Measurements from ENCODE around the gene LYPLA2. TPM values are rescaled to one million over a fixed set of nuclear protein-coding genes. Genes with fewer than 3 reads are reported as not detected.
"Not testable (repeated sequence)": the region's sequence is repeated elsewhere in the genome, so short reads cannot be mapped to it uniquely, and the experiment has no call there.

LYPLA2 gene
- total RNA-seq, 4 donors from 2014 or later: 25.7 to 30.4 (median 29.2) TPM

GRCh38 chr1:23777979-23778814 is 12.7 kb upstream of the LYPLA2 start, which contains the start of gene PITHD1:
PITHD1 (plus strand) TSS chr1:23778418; CDS start chr1:23778516, 98 bp downstream.
- WGBS, 2 donors (ENCODE audit: low coverage in 1 of 2): 0% methylated on average over 12 of the region's 91 CpGs; no CpG with 5 or more reads in 1 of the 2 donors
- peak within 1 kb of the TSS; percentile 76 to 95 (median 91) for H3K27ac ChIP-seq
- no peaks in the 10 kb centered on the region for H3K9me3 ChIP-seq
- H3K4me3 ChIP-seq: peak within 1 kb of the TSS; percentile 73 to 99
- H3K36me3 ChIP-seq: peaks cover 0 to 33% of the 10 kb centered on the region in 2 donors
- TF ChIP-seq POLR2A (IDR thresholded peaks at IDR 0.05) (peak; percentile 84 to 87), POLR2AphosphoS5 (IDR thresholded peaks at IDR 0.05) (peak; percentile 72), EP300 (IDR thresholded peaks at IDR 0.05) (no peak)
- TF ChIP-seq, protein P1, sequence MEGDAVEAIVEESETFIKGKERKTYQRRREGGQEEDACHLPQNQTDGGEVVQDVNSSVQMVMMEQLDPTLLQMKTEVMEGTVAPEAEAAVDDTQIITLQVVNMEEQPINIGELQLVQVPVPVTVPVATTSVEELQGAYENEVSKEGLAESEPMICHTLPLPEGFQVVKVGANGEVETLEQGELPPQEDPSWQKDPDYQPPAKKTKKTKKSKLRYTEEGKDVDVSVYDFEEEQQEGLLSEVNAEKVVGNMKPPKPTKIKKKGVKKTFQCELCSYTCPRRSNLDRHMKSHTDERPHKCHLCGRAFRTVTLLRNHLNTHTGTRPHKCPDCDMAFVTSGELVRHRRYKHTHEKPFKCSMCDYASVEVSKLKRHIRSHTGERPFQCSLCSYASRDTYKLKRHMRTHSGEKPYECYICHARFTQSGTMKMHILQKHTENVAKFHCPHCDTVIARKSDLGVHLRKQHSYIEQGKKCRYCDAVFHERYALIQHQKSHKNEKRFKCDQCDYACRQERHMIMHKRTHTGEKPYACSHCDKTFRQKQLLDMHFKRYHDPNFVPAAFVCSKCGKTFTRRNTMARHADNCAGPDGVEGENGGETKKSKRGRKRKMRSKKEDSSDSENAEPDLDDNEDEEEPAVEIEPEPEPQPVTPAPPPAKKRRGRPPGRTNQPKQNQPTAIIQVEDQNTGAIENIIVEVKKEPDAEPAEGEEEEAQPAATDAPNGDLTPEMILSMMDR (IDR thresholded peaks at IDR 0.05): peak in 1 of 4 experiments; percentile 9
- no peaks in the 10 kb centered on the region for H3K27me3 ChIP-seq
- peak; percentile 94 for ATAC-seq
- H3K4me1 ChIP-seq: peaks cover 0 to 55% (median 15%) of the 10 kb centered on the region in 3 donors

- ATAC-seq: no peak
- no peak overlapping the region for H3K27ac ChIP-seq
- peaks cover 0 to 55% (median 15%) of the 10 kb centered on the region in 3 donors for H3K4me1 ChIP-seq
These were observed 11.0 kb upstream of the LYPLA2 start for GRCh38 chr1:23779826-23780371.

DNA sequence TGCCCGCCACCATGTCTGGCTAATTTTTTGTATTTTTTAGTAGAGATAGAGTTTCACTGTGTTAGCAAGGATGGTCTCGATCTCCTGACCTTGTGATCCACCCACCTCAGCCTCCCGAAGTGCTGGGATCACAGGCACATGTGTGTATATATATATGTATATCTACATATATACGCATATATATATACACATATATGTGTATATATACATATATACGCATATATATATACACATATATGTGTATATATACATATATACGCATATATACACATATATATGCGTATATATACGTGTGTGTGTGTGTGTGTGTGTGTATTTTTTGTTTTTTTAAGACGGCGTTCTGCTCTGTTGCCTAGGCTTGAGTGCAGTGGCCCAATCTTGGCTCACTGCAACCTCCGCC is 7.8 kb upstream of the LYPLA2 start:
- H3K4me3 ChIP-seq, ATAC-seq: not testable (repeated sequence)
- H3K36me3 ChIP-seq: peaks cover 0 to 83% of the 10 kb centered on the region in 2 donors

More at GRCh38 chr1:23779826-23780371, 11.0 kb upstream of the LYPLA2 start:
- H3K4me3 ChIP-seq: peak overlapping the region in 1 of 2 donors; percentile 99
- peaks cover 0 to 50% of the 10 kb centered on the region in 2 donors for H3K36me3 ChIP-seq
- TF ChIP-seq EP300 (IDR thresholded peaks at IDR 0.05) (no peak), POLR2A (IDR thresholded peaks at IDR 0.05) (no peak), POLR2AphosphoS5 (IDR thresholded peaks at IDR 0.05) (no peak)
- TF ChIP-seq, protein P1 (IDR thresholded peaks at IDR 0.05): no peak
- no peaks in the 10 kb centered on the region for H3K9me3 ChIP-seq
- WGBS, 2 donors (ENCODE audit: low coverage in 1 of 2): 47 to 68% methylated on average over 2 to 3 of the region's 3 CpGs
- H3K27me3 ChIP-seq: no peaks in the 10 kb centered on the region

GRCh38 chr1:23784846-23785245 is 6.1 kb upstream of the LYPLA2 start:
- Histone ChIP-seq H3K4me3 (no peak overlapping the region), H3K9me3 (no peaks in the 10 kb centered on the region), H3K4me1 (peaks cover 0 to 22% (median under 1%) of the 10 kb centered on the region in 3 donors), H3K27ac (no peak overlapping the region), H3K36me3 (peaks cover 0 to 89% of the 10 kb centered on the region in 2 donors), H3K27me3 (no peaks in the 10 kb centered on the region)
- ATAC-seq: no peak
- WGBS, 2 donors (ENCODE audit: low coverage in 1 of 2): 40 to 57% methylated on average over 1 to 2 of the region's 4 CpGs
- TF ChIP-seq, protein P1 (IDR thresholded peaks at IDR 0.05): no peak
- TF ChIP-seq EP300 (IDR thresholded peaks at IDR 0.05): no peak
- no peak for TF ChIP-seq POLR2AphosphoS5 (IDR thresholded peaks at IDR 0.05)
- TF ChIP-seq POLR2A (IDR thresholded peaks at IDR 0.05): no peak

More for the DNA sequence above, 7.8 kb upstream of the LYPLA2 start:
- H3K27me3 ChIP-seq, H3K9me3 ChIP-seq, H3K27ac ChIP-seq: not testable (repeated sequence)
- 85 to 86% methylated on average over 11 of the region's 11 CpGs for WGBS, 2 donors (ENCODE audit: low coverage in 1 of 2)
- H3K4me1 ChIP-seq: peaks cover 0 to 34% (median 10%) of the 10 kb centered on the region in 3 donors

GRCh38 chr1:23787701-23788100 is 3.2 kb upstream of the LYPLA2 start:
- no peak for ATAC-seq
- peaks cover 0 to 22% (median 12%) of the 10 kb centered on the region in 3 donors for H3K4me1 ChIP-seq

More at GRCh38 chr1:23787701-23788100, 3.2 kb upstream of the LYPLA2 start:
- 71 to 78% methylated on average over 1 to 2 of the region's 3 CpGs for WGBS, 2 donors (ENCODE audit: low coverage in 1 of 2)
- no peak overlapping the region for H3K4me3 ChIP-seq
- TF ChIP-seq EP300 (IDR thresholded peaks at IDR 0.05): no peak
- TF ChIP-seq POLR2A (IDR thresholded peaks at IDR 0.05): no peak
- TF ChIP-seq, protein P1 (IDR thresholded peaks at IDR 0.05): no peak
- no peak for TF ChIP-seq POLR2AphosphoS5 (IDR thresholded peaks at IDR 0.05)
- H3K36me3 ChIP-seq: peaks cover 0 to 61% of the 10 kb centered on the region in 2 donors
- no peaks in the 10 kb centered on the region for H3K27me3 ChIP-seq
- no peaks in the 10 kb centered on the region for H3K9me3 ChIP-seq
- H3K27ac ChIP-seq: no peak overlapping the region

Measured in gastroesophageal sphincter (tissue), 4 donors.